ENCODE data around the gene MEG3.

GRCh38 chr14:100891501-100892445 lies 65.9 kb downstream of the MEG3 start:
- no peak for TF ChIP-seq POLR2A (IDR thresholded peaks at IDR 0.05; ENCODE audit: low read depth, low read length)
- TF ChIP-seq, protein P1, sequence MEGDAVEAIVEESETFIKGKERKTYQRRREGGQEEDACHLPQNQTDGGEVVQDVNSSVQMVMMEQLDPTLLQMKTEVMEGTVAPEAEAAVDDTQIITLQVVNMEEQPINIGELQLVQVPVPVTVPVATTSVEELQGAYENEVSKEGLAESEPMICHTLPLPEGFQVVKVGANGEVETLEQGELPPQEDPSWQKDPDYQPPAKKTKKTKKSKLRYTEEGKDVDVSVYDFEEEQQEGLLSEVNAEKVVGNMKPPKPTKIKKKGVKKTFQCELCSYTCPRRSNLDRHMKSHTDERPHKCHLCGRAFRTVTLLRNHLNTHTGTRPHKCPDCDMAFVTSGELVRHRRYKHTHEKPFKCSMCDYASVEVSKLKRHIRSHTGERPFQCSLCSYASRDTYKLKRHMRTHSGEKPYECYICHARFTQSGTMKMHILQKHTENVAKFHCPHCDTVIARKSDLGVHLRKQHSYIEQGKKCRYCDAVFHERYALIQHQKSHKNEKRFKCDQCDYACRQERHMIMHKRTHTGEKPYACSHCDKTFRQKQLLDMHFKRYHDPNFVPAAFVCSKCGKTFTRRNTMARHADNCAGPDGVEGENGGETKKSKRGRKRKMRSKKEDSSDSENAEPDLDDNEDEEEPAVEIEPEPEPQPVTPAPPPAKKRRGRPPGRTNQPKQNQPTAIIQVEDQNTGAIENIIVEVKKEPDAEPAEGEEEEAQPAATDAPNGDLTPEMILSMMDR (conservative IDR thresholded peaks at IDR 0.05; ENCODE audit: low read depth, low read length) = no peak
